ENCODE measurements around the gene SPEM3. TPM values are rescaled to one million over a fixed set of nuclear protein-coding genes. Genes with fewer than 3 reads are reported as not detected.

Gene SPEM3
- total and polyA plus RNA-seq, 2 of the 4 experiments (the other 2 are of a cell fraction), result not detected

DNA sequence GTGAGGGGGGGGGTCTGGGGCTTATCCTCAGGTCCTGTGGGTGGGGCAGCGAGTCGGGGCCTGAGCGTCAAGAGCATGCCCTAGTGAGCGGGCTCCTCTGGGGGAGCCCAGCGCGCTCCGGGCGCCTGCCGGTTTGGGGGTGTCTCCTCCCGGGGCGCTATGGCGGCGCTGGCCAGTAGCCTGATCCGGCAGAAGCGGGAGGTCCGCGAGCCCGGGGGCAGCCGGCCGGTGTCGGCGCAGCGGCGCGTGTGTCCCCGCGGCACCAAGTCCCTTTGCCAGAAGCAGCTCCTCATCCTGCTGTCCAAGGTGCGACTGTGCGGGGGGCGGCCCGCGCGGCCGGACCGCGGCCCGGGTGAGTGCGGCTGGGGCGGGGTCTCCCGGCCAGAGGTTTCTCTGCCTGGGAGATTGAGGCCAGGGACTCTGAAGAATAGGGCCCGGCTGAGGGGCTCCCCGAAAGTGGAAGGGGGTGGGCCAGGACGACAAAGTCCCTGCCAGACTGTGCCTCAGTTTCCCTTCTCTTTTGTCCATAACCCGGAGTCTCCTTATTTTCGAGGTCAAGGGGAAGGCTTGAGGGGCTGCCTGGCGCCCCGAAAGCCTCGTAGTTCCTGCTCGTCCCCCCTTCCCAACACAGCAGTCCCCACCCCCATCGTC lies 10.9 kb downstream of the SPEM3 start, which contains the start of gene FGF11:
TSS of gene FGF11 (plus strand) at position 51 of the 651 bp plus-strand sequence. CDS start at position 160, 109 bp downstream.
- POLR2A ChIA-PET (ENCODE audit: unreplicated experiment), result no interaction called here
- no peak for DNase-seq
- peaks cover 34% of the 10 kb centered on the region for H3K27me3 ChIP-seq (ENCODE audit: control insufficient read depth, insufficient read depth, low read length)
- peak within 1 kb of the TSS; percentile 69; the same call in 1 of the 2 replicates for H3K14ac ChIP-seq (replicated peaks; ENCODE audit: low read depth, low read length)
- no TSS peak for BruUV-seq (replicated peaks)
- H3K9me3 ChIP-seq (ENCODE audit: control insufficient read depth, insufficient read depth, low read length), result no peaks in the 10 kb centered on the region
- peak within 1 kb of the TSS; percentile 68 for H2AK5ac ChIP-seq (ENCODE audit: low read depth, low read length)
- peak within 1 kb of the TSS; percentile 61; the same call in 1 of the 3 replicates for H2BK15ac ChIP-seq (ENCODE audit: low read depth, low read length)
- no peak for ATAC-seq (ENCODE audit: low read depth)
- WGBS, 2 experiments (ENCODE audit: extremely low coverage in 2 of 2, insufficient read length in 1 of 2), result 0% methylated on average over 11 of the region's 50 CpGs; no CpG with 5 or more reads in 1 of the 2 experiments
- H3K4me1 ChIP-seq (ENCODE audit: control insufficient read depth, insufficient read depth, low read length), result peaks cover 13% of the 10 kb centered on the region
- dilution Hi-C loops (cut with HindIII; ENCODE audit: low sequenced_read_pairs, unreplicated experiment) (no loop called here), in situ Hi-C loops (cut with MboI; ENCODE audit: low sequenced_read_pairs) (no loop called here), intact Hi-C loops (cut with micrococcal nuclease) (loop anchor here (5.0 kb wide), 1 partner anchor 87 kb away; the partner anchor contains the start of gene KCTD11)
- H2BK20ac ChIP-seq (ENCODE audit: low read depth, low read length), result no peak within 1 kb of the TSS
- peak within 1 kb of the TSS; percentile 67 for H3K9ac ChIP-seq (ENCODE audit: low read depth, low read length)
- H2AFZ ChIP-seq (replicated peaks; ENCODE audit: low read length, poor library complexity), result peak within 1 kb of the TSS; percentile 84
- CTCF ChIA-PET, result no interaction called here
- peak within 1 kb of the TSS; percentile 75; the same call in 1 of the 2 replicates for H3K23ac ChIP-seq (ENCODE audit: low read depth, low read length)
- 0 out of 2 replicates have a peak, but pooled peaks cover 5% of the 10 kb centered on the region for H3K9me1 ChIP-seq (ENCODE audit: insufficient read depth, low read length)
- H4K8ac ChIP-seq (ENCODE audit: low read depth in 2 of 2, low read length in 2 of 2), result peak within 1 kb of the TSS; percentile 84 to 94
- H4K20me1 ChIP-seq (ENCODE audit: insufficient read depth, low read length), result peaks cover 3% of the 10 kb centered on the region; the same call in 1 of the 2 replicates
- peak within 1 kb of the TSS; percentile 65 for H3K18ac ChIP-seq (ENCODE audit: low read depth, low read length)
- H3K4me2 ChIP-seq (ENCODE audit: low read depth, low read length), result peak within 1 kb of the TSS; percentile 80
- peak within 1 kb of the TSS; percentile 93 for H2AK9ac ChIP-seq (replicated peaks; ENCODE audit: low read depth, low read length, poor library complexity)
- peak within 1 kb of the TSS; percentile 78 for H3K4ac ChIP-seq (ENCODE audit: low read depth, low read length)
- no peak within 1 kb of the TSS; the same call in 1 of the 2 replicates for H2BK120ac ChIP-seq (ENCODE audit: low read depth, low read length)
- TF ChIP-seq, protein P1, sequence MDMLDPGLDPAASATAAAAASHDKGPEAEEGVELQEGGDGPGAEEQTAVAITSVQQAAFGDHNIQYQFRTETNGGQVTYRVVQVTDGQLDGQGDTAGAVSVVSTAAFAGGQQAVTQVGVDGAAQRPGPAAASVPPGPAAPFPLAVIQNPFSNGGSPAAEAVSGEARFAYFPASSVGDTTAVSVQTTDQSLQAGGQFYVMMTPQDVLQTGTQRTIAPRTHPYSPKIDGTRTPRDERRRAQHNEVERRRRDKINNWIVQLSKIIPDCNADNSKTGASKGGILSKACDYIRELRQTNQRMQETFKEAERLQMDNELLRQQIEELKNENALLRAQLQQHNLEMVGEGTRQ (IDR thresholded peaks at IDR 0.05; ENCODE audit: low read depth, low read length), result no peak
- TF ChIP-seq MAFK (IDR thresholded peaks at IDR 0.05; ENCODE audit: low read depth, low read length), result no peak
- TF ChIP-seq RAD21 (IDR thresholded peaks at IDR 0.05; ENCODE audit: low read length), result no peak
- no peak for TF ChIP-seq RCOR1 (IDR thresholded peaks at IDR 0.05; ENCODE audit: insufficient replicate concordance, low read length)
- TF ChIP-seq MAZ (IDR thresholded peaks at IDR 0.05; ENCODE audit: borderline replicate concordance, low read depth, low read length), result no peak; the same call in 1 of the 2 replicates
- TF ChIP-seq CTCF (conservative IDR thresholded peaks at IDR 0.05; ENCODE audit: low read depth, low read length), result no peak
- no peak for TF ChIP-seq CEBPB (IDR thresholded peaks at IDR 0.05; ENCODE audit: low read depth, low read length)
- TF ChIP-seq RFX5 (IDR thresholded peaks at IDR 0.05; ENCODE audit: low read depth, low read length), result no peak
- no peak for TF ChIP-seq MXI1 (IDR thresholded peaks at IDR 0.05; ENCODE audit: borderline replicate concordance, low read depth, low read length)
- H3K56ac ChIP-seq (ENCODE audit: extremely low read depth, insufficient read depth, low read length), result no peak within 1 kb of the TSS; the same call in 1 of the 2 replicates
- H4K91ac ChIP-seq (ENCODE audit: insufficient read depth, low read depth, low read length), result peak within 1 kb of the TSS; percentile 74; the same call in 1 of the 2 replicates
- peak within 1 kb of the TSS; percentile 48 for H3K4me3 ChIP-seq (ENCODE audit: insufficient read depth, low read depth, low read length)
- H3K36me3 ChIP-seq (ENCODE audit: control insufficient read depth, insufficient read depth, low read length), result no peaks in the 10 kb centered on the region
- peak within 1 kb of the TSS; percentile 97 for H4K5ac ChIP-seq (ENCODE audit: low read depth, low read length)
- peaks cover 0 to 2% of the 10 kb centered on the region in 2 experiments; a peak in 1 of 4 replicates for H3K79me1 ChIP-seq (ENCODE audit: low read depth in 1 of 2, low read length in 2 of 2)
- no peak within 1 kb of the TSS for H2BK5ac ChIP-seq (ENCODE audit: low read depth, low read length, poor library complexity, severe bottlenecking)
- H3K27ac ChIP-seq (ENCODE audit: insufficient read depth, low read length), result no peak within 1 kb of the TSS; the same call in 1 of the 2 replicates
